Posterior cingulate gyrus (tissue), 11 donors: ENCODE measurements around the gene HHATL.

Experiments
- DNase-seq, 10 donors: peaks; one replicate each; pipeline versions ENCODE4 v3.0.0 to v3.0.0-alpha.2; 2020 to 2021; ENCODE audit warnings: mixed read lengths in 3 of 10
- intact Hi-C: fragments of 100-400 bp; cut with DNase I; formaldehyde crosslinking; loops from one replicate; pipeline ENCODE4 v1.15.1; 2023

Gene HHATL, protein sequence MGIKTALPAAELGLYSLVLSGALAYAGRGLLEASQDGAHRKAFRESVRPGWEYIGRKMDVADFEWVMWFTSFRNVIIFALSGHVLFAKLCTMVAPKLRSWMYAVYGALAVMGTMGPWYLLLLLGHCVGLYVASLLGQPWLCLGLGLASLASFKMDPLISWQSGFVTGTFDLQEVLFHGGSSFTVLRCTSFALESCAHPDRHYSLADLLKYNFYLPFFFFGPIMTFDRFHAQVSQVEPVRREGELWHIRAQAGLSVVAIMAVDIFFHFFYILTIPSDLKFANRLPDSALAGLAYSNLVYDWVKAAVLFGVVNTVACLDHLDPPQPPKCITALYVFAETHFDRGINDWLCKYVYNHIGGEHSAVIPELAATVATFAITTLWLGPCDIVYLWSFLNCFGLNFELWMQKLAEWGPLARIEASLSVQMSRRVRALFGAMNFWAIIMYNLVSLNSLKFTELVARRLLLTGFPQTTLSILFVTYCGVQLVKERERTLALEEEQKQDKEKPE

DNA sequence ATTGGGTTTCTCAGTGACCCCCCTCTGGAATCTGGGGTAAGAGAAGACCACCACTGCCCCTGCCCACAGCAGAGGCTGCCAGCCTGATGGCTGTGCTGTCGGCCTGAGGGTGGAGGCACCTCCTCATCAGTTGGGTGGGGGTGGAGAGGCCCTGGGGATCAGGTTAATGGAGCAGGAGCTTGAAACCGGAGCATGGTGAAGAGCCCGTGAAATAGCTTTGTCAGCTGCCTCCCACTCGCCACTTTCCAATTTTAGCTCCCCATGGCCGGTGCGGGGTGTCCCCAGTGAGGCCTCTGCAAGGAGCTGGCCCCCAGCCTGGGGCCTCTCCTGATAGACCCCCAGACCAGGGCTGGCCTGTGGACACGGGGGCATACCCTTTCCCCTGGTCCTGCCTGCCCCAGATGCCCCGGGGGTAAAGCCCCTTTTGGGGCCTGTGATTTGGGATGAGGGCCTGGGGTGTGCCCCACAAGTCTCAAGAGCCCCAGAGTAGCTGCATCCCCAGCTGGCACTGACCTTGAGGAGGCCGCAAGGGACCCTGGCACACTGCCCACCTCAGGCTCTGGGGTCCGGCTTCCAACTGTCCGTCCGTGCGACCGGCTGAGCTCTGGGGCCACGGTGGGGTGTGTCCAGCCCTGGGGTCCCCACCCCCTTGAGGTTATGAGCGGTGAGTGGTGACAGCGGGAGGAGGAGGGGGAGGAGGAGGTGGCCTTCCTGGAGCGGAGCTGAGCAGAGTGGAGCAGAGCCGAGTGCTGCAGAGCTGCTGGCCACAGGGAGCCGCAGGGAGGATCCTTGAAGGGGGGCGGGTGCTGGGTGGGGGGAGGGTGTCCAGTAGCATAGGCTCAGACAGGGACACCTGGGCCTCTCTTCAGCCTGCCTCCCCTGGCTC is at the start of gene HHATL:
TSS of gene HHATL (minus strand) at position 733 of the 886 bp plus-strand sequence. CDS start 1,972 bp downstream, outside the sequence.
- DNase-seq: peak in 9 of 10 donors; percentile 42 to 95 (median 66)
- intact Hi-C loops: no loop called here

DNA sequence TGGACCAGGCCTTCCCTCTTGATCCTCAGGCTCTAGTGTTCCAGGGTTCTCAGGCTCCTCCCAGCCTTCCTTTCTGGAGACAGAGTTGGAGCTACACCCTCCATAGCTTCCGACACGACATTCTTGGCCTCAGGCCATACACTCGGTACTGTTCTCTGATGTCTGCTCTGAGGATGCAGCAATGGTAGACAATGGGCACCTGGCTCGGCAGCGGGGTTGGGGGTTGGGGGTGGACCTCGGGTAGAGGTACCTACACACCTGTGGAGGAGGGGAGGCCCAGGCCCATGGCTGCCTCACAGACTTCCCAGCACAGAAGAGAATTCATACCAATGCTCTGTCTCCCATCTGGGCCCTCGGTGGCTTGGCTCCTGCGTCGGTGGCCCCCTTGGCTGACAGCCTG is 49.0 kb upstream of the HHATL start:
- intact Hi-C loops: loop anchor here (2.0 kb wide), 1 partner anchor 179 kb away; no protein-coding TSS in a partner anchor
- peak in 1 of 10 donors; percentile 81 for DNase-seq

DNA sequence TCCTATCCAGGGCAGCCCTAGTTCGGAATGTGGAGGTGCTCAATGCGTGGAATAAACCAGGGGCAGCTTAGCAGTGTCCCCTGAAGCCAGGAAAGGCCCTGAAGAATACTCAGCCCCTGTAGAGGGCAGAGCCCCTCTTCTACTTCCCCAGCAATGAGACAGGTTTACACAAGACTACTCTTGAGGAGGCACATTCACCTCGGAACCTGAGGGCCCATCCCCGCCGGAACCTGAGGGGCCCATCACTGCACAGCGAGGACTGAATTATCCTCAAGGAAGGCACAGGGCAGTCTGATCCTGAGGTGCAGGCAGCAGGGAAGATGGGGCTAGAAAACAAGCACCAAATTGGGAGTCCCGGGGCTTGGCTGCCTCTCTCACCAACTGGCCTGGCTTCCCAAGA is 48.2 kb upstream of the HHATL start:
- intact Hi-C loops: loop anchor here (2.0 kb wide), 1 partner anchor 178 kb away; no protein-coding TSS in a partner anchor
- DNase-seq: peak in 1 of 10 donors; percentile 24

DNA sequence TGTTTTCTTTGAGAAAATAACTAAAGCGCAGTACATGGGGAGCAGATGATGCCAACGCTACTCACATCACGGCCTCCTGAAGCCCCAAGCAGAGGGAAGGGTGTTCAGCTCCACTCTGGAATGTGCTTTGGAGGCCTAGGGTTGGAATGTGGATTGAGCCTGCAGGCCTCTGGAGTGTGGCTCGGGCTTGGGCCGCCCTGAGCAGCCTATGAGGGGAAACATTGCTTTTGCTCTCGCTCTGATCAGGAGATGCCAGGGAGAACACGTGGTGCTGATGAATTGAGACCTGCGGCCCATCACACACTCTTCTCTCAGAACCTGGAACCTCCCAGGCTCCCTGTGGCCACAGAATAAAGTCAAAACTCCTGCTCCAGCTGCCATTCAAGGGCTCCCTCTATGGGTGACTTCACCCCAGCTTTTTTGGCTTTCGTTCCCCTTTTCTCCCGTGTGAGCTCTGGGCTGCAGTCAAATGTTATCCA is 47.2 kb upstream of the HHATL start:
- intact Hi-C loops: loop anchor here (2.0 to 5.0 kb wide), 4 partner anchors 87 to 249 kb away; partner anchors contain the start of gene NKTR

DNA sequence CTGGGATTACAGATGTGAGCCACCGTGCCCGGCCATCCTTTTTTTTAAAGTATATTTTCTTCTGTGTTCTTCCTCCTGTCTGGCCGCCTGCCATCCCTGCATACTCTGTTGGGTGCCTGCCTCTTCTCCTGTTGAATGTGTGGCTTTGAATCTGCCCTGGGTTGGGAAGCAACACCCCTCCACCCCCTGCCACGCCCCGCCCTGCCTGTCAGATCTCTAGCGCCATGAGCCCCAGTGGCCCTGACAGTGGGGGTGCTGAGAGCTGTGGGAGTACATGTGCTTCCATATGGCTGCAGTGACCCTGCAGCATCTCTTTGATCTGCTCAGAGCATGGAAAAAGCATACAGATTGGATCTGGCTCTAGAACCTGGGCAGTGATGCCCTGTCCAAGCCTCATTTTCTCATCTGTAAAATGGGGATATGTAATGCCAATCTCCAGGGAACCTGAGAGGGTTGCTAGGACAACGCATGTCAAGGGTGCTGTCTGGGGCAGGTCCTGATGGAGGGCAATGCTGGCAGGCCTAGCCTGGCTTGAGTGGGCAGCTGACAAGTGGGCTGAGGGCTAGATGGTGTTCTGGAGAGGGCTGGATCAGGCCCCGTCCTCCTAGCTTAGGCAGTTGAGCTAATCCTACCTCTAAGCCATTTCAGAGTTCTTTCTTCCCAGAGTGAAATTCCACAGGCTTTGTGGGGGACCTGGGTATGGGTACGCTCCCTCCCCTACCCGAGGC is 46.6 kb upstream of the HHATL start:
- DNase-seq: peak in 1 of 10 donors; percentile 57
- intact Hi-C loops: loop anchor here (2.0 to 5.0 kb wide), 3 partner anchors 87 to 248 kb away; partner anchors contain the start of gene NKTR

More for the DNA sequence above, 47.2 kb upstream of the HHATL start:
- DNase-seq: peak in 4 of 10 donors; percentile 54 to 91 (median 57)

DNA sequence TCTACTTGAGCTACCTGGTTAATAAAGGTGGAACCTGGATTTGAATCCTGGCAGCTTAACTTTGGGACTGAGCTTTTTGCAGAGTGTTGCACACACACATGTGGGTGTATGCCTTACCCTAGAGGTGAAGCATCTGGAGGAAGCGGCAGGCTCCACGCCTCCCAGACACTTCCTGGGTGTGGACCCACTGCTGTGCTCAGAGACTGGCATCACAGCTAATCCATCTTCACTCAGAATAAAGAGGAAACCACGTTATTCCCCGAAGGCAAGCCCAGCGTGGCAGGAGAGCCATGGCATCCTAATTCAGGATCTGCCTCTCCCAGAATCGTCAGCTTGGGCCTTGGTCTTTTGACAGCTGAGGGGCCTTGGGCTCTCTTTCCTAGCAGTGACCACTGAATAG is 45.0 kb upstream of the HHATL start:
- intact Hi-C loops: loop anchor here (5.0 kb wide), 2 partner anchors 85 to 145 kb away; partner anchors contain the start of gene NKTR
- DNase-seq: peak in 1 of 10 donors; percentile 53

DNA sequence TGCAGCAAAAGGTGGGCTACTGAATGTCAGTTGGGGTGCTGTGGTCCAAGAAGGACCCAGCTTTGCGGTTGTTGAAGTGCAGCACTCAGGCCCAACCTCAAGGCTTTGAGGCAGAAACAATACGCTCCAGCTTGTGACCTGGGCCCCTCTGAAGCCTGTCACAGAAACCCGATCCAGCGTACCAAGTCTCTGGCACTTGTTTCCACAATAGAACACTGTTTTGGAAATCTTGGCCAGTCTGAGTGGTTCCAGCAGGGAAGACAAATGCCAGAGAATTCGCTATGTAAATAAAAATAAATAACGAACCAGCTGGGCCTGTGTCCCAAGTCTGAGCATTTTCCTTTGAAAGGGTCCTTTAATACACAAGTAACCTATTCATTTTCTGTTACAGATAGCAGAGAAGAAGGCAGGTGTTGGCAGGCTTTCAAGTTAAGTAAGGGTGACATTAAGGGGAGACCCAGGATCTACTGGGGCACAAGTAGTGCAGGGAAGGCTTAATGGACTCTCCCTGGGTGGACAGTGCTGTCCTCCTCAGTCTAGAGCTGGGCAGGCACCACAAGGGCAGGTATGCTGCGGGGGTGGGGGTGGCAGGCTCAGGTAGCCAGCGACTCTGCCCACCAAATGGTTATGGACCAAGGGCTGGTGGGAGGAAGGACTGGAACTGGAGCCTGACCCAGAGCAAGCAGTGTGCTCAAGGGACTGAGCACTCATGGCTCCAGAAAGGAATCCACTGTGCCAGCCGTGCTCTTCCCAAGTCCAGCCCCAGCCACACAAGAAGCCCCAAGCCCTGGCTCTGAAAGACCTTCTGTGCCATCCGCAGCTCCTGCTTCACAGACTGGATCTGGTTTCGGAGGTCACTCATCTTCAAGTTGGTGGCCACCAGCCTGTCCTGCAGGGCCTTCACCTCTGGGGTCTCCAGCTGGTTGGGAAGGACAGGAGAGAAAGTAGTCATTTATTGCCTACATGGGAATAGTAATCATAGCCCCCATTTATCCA is 44.2 kb upstream of the HHATL start:
- DNase-seq: peak in 1 of 10 donors; percentile 71
- intact Hi-C loops: loop anchor here (5.0 kb wide), 2 partner anchors 84 to 144 kb away; partner anchors contain the start of gene NKTR

DNA sequence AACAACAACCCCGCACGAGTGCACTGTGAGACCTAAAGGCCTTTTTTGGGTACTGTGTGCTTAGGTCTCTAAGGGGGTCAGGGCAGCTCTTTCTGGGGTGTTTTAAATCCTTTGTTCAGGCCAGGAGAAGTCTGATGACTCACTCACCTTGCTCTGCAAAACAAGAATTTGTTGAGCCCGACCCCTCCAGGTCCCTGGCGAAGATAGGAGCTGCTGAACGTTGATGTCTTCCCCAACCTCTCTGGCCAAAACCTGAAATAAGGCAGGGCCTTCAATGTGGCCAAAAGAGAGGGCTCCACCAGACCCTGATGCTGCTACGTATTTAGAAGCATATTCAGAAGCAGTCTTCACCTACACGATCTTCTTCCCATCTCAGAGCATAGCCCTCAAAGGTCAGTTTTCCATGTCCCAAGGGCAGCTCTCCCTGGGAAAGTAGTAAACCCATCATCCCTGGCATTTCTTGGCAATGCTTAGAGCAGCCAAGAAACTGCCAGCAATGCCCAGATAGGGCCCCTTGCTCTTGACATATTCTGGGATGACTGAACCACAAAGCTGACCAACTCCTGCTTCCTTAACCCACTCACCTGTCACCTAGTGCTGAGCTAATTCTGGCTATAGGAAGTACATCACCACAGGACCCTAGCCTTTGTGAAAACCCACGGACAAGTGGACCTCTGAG is 43.3 kb upstream of the HHATL start:
- peak in 1 of 10 donors; percentile 33 for DNase-seq
- intact Hi-C loops: loop anchor here (5.0 kb wide), 2 partner anchors 84 to 144 kb away; partner anchors contain the start of gene NKTR

DNA sequence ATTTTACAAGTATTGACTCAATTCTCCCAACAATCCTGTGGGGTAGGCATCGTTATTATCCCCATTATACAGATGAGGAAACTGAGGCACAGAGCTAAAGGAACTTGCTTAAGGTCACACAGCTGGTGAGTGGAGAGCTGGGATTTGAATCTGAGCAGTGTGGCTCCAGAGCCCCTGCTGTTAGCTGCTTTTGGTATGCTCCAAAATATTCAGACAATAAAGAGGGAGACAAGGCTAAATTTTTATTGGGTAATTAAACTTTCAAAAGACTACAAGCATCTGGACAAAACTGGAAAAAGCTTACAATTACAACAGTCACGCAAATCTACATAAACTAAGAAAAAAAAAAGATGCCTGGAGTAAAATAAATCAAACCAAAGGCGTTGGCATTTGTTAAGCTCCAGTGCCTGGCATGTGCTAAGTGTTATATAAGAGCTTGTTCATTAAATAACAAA is 42.7 kb upstream of the HHATL start:
- intact Hi-C loops: loop anchor here (5.0 kb wide), 2 partner anchors 83 to 143 kb away; partner anchors contain the start of gene NKTR

DNA sequence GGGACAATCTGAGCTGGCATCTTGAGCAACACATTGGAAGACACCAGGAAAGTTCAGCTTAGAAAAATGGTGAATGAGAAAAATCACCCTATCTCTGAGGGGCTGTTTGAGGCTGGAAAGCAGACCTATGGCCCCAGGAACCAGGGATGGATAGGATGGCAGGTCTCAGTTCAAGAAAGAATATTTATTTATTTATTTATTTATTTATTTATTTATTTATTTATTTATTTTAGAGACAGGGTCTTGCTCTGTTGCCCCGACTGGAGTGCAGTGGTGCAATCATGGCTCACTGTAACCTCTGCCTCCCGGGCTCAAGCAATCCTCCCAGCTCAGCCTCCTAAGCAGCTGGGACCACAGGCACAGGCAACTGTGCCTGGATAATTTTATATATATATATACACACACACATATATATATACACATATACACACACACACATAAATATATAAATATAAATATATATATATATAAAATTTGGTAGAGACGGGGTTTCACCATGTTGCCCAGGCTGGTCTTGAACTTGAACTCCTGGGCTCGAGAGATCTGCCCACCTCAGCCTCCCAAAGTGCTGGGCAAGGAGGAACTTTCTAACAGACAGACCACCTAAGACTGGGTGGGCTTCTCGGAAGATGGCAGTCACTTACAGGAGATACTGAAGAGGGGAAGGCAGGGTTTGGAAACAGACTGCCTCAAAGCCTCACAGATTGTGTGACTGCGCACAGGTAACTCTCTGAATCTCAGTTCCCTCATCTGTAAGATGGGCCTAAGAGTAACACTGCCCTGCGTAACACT is 40.8 kb upstream of the HHATL start:
- peak in 1 of 10 donors; percentile 65 for DNase-seq
- intact Hi-C loops: no loop called here

More for the DNA sequence above, 42.7 kb upstream of the HHATL start:
- DNase-seq: no peak

DNA sequence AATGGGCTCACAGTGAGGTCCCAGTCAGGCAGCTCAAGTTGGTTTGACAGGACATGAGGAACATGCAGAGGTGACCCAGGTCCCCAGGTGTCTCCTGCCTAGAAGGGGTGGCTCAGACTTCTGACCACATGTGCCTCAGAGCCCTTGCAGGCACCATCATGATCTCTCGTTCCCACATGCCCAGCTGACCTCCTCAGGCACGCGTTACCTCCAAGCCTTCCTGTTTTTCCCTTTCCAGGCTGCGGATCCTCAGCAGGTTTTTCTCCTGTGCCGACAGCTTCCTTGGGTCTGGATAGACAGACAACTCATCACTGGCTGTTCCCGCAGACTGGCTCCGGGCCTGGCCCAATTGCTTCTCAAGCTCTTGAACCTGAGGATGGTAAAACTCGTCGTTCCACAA is 40.1 kb upstream of the HHATL start:
- intact Hi-C loops: no loop called here
- peak in 1 of 10 donors; percentile 6 for DNase-seq

DNA sequence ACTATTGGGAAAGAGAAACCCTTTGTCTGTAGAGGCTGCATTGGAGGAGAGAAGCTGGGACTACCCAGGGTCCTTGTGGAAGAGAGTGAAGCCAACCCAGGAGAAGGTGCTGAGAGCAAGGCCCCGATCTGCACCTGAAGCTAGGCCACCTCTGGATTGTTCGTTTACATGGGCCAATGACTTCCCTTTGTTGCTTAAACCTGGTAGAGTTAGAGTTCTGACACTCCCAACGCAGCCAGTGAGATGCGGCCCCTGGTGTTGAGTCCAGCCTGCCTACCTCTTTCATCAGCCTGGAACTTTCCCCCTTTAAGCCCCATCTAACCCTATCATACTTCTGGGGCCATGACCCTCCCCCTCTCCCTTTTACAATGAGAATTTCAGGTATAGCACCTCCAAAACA is 39.7 kb upstream of the HHATL start:
- DNase-seq: peak in 1 of 10 donors; percentile 36
- intact Hi-C loops: no loop called here

DNA sequence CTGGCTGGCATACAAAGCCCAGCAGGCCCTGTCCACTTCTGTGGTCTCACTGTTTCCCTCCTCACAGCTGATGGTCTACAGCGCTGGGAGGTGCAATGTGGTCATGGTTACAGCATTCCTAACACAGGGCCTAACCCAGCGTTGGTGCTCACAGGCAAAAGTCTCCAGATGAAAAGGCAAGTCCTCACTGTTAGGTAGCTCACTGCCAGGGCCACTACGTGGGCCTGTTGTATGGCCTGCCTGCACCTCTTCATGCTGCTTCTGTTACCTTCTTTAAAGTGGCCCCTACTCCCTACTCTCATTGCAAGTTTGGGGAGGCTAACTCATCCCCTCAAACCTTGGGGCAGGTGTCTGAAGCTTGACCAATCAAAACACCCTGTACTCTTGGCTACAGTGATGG is 39.2 kb upstream of the HHATL start:
- intact Hi-C loops: no loop called here
- DNase-seq: peak in 1 of 10 donors; percentile 31

DNA sequence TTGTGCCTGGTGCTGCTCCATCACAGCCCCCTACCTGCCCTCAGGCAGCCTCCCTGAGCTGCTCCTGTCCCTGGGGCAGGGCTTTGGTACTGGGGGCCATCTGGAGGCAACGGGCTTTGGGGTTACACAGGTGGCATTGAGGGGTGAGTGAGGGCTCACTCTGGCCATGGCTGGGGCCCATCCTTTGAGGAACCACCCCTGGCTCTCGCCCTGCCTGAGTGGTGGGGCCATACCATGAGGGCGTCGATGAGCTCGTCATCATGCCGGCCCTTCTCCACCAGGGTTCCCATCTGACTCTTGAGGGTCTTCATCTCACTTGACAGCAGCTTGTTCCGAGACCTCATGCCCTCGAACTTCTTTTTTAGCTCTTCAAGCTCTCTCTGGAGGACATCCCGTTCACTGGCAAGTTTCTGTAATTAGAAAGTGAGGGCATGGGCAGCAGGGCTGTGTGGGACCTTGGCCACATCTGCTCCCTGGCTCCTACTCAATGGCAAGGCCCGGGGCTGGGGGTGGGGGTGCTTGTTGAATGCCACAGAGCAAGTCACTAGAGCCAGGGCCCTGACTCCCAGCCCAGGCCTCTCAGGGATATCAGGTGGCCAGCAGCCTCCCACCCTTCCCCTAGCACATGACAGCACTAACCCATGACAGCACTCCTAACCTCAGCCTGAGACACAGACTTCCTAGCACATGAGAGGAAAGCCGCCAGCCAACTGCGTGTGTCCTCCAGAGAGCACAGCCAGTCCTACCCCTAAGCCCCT is 37.0 kb upstream of the HHATL start:
- DNase-seq: peak; percentile 62 to 96 (median 82)
- intact Hi-C loops: no loop called here

DNA sequence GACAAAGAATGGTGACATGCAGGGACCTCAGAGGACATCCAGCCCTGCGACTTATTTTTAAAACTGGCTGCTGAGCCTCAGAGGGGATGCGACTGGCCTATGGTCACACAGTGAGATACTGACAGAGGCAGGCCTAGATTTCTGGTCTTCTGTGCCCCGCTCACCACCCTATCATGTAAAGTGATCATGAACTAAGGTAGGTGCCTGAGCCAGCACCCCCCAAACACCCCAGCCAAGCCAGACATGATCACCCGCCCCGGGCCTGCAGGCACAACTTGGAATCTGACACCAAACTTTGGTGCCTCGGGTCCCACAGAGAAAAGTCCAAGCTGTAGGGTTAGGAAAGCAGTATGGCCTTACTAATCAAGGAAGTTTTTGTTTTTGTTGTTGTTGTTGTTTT is 33.9 kb upstream of the HHATL start:
- DNase-seq: no peak
- intact Hi-C loops: no loop called here

DNA sequence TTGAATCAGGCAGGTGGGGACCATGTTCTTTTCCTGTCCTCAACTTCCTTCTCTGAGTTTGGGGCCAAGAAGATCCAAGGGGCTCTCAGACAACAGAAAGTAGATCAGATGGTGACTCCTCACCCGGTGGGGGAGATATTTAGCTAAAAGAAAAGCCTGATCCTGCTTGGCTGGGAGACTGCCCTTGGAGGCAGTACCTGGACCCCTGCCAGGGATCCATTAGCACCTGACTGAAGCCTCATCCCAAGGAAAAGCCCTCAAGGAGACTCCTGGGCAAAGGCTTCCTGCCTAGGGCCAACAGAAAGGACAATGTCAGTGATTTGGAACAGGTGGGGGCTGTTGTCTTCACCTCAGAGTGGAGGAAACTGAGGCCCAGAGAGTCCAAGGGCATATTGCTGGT is 33.5 kb upstream of the HHATL start:
- peak in 1 of 10 donors; percentile 49 for DNase-seq
- intact Hi-C loops: no loop called here
